ENCODE results near the gene STX2.
"Not testable (repeated sequence)": the region's sequence is repeated elsewhere in the genome, so short reads cannot be mapped to it uniquely, and the experiment has no call there.

STX2 gene

DNA sequence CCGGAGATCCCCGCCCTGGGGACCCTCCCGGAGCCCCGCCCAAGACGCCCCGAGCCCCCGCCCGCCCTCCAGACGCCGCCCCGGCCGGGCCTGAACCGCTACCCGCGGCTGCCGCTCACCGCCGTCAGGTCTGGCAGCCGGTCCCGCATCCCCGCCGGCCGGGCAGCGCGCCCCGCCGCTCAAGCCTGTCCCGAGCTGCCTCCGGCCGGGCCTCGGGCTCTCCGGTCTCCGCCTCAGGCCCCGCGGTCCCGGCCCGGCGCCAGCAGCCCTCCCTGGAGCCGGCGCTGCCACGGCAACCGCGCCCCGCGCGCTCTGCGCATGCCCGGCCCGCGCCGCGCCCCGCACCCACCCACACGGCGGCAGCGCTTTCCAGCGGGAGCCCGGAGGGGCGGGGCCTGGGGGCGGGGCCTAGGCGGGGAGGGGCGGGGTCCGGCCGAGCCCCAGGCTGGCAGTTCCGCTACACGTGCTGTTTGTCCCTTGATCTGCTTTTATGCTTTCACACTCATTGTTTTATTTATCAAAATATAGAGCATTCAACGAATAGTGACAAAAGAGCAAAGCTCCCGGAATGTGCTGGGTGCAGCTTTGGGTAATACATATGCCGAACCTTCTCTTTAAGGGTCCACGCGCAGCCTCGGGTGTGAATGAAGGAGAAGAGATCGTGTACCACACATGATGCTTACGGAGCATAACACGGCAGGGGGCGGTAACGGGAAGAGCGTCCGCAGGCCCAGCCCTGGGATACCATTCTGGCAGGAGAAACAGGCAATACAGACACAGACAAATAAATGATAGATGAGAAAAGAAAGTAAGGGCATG, at the start of gene STX2:
STX2 (minus strand) TSS at position 300 of the 819 bp plus-strand sequence; CDS start at position 149, 151 bp downstream.
- DNase-seq (ENCODE audit: low spot score): peak; percentile 98

DNA sequence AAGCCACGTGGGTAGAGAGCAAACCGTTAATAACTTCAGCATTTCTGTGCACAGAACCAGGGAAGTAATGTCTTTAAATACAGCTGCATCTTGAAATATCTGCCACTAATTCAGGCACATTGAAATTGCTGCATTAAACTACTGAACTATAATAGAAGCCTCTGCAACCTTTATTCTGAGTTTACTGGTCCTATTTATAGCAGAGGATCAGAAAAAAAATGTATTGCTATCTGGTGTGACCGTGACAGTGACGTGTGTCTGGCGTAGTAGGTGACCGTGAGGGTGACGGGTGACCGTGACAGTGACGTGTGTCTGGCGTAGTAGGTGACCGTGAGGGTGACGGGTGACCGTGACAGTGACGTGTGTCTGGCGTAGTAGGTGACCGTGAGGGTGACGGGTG, 48.1 kb upstream of the STX2 start:
- DNase-seq (ENCODE audit: low spot score): not testable (repeated sequence)

GRCh38 chr12:130881548-130881947, 42.5 kb upstream of the STX2 start:
- no peak for DNase-seq (ENCODE audit: low spot score)

DNA sequence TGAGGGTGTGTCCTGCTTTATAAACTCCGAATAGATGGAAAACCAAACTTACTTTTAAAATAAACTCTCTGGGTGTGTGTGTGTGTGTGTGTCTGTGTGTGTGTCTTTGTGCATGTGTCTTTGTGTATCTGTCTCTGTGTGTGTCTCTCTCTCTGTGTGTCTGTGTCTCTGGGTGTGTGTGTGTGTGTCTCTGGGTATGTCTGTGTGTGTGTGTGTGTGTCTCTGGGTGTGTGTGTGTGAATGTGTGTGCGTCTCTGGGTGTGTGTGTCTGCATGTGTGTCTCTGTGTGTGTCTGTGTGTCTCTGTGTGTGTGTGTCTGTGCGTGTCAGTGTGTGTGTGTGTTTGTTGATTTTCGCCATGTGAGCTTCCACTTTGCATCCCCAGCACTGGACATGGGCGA, 42.0 kb upstream of the STX2 start:
- no peak for DNase-seq (ENCODE audit: low spot score)

GRCh38 chr12:130880411-130880885, 41.4 kb upstream of the STX2 start:
- DNase-seq (ENCODE audit: low spot score): peak; percentile 8

GRCh38 chr12:130879781-130880389, 40.8 kb upstream of the STX2 start:
- peak; percentile 8 for DNase-seq (ENCODE audit: low spot score)

DNA sequence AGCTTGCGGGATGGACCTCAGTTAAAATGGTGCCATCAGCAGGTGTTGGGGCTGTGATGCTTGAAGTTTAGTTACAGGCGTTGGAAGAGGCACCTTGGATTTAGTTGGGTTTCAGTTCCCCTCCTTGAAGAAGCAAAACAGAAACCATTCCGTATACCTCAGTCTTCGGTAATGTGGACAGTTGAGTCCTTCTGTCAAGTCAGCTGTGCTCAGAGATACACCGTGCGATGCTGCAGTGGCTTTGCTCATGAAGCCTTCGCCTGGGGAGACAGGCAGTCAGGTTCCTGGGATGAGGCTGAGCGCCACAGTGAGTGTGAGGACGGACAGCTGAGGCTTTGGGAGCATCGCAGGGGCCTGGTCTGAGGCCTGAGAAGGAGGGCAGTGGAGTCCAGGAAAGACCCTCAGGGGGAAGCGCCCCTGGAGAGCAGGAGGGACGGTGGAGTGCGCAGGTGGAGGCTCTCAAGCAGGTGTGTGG, 40.2 kb upstream of the STX2 start:
- DNase-seq (ENCODE audit: low spot score): no peak

DNA sequence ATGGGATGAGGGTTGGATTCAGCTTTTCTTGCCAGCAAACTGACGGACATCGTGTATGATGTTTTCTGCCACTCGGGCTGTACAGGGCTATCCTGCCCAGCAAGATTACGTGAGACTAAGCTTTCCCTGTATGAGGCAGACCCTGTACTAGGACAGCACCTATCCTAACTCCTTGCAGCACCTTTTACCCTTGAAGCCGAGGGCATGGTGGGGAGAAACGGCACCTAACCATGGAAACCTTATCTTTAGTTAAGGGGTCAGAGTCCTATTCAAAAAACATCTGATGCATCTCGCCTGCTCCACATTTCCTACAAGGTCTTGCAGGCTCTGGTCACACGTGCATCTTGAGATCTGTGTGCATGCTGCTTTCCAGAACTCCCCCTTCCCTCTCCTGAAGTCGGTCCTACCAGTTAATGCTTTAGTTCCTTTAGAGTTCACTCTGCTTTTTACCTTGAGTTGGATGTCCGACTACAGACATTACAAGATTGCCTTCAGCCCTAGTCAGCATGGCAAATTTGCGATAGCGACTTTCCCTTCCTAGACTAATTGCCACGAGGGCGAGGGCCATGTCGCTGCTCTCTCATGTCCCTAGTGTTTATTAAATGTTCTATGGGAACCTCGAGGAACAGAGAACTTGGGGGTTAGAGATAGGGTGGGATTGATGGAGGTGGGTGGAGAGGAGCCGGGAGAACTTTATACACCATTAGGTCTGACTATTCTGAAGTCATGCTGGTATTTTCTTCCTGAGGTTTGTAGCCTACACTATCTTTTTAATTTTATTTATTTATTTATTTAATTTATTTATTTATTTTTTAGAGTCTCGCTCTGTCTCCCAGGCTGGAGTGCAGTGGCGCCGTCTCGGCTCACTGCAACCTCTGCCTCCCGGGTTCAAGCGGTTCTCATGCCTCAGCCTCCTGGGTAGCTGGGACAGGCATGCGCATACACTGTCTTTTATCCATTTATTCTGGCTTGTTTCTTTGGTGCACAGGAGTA, 39.4 kb upstream of the STX2 start:
- DNase-seq (ENCODE audit: low spot score): no peak

DNA sequence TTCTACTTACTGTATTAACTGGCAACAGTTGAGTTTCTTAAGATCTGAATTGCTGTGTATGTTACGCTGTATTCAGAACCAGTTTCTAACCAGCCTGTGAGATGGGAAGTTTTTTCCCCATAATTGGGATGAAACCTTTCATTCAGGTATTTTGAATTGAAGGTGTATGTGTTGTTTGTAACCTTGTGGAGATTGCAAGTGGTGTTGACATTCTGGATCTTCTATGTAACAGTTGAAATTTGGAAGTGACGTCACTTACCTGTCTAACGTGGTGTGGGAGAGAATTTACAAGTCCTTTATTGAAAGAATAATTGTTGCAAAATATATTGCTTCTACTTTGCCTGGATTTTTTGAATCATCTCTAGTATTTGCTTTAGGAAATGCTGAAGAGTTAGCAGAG, 38.3 kb upstream of the STX2 start:
- no peak for DNase-seq (ENCODE audit: low spot score)

GRCh38 chr12:130876758-130877157, 37.7 kb upstream of the STX2 start:
- no peak for DNase-seq (ENCODE audit: low spot score)

- no peak for DNase-seq (ENCODE audit: low spot score)
These were observed 37.2 kb upstream of the STX2 start for GRCh38 chr12:130876297-130876696.

DNA sequence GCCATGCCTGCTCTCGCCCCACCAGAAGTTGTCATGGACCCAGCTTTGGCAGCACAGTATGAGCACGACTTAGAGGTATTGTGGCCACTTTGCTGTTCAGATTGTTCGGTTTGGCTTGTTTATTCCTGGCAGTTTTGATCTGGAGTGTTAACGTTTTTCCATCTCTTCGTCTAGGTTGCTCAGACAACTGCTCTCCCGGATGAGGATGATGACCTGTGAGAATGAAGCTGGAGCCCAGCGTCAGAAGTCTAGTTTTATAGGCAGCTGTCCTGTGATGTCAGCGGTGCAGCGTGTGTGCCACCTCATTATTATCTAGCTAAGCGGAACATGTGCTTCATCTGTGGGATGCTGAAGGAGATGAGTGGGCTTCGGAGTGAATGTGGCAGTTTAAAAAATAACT, 36.7 kb upstream of the STX2 start:
- DNase-seq (ENCODE audit: low spot score): not testable (repeated sequence)

- no peak for DNase-seq (ENCODE audit: low spot score)
These were observed 36.1 kb upstream of the STX2 start for GRCh38 chr12:130875193-130875592.

DNA sequence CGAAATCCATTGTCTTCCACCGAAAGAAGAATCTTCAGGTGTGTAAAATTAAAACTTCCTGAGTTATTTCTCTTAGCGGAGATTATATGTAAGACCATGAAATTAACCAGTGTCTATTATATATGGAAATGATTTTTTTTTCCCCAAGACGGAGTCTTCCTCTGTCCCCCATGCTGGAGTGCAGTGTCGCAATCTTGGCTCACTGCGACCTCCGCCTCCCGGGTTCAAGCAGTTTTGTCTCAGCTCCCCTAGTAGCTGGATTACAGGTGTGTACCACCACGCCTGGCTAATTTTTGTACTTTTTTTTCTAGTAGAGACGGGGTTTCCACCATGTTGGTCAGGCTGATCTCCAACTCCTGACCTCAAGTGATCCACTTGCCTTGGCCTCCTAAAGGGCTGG, 35.6 kb upstream of the STX2 start:
- DNase-seq (ENCODE audit: low spot score): no peak

- no peak for DNase-seq (ENCODE audit: low spot score)
These were observed 34.8 kb upstream of the STX2 start for GRCh38 chr12:130873825-130874224.

GRCh38 chr12:130873106-130873795, 34.2 kb upstream of the STX2 start:
- DNase-seq (ENCODE audit: low spot score): no peak

DNA sequence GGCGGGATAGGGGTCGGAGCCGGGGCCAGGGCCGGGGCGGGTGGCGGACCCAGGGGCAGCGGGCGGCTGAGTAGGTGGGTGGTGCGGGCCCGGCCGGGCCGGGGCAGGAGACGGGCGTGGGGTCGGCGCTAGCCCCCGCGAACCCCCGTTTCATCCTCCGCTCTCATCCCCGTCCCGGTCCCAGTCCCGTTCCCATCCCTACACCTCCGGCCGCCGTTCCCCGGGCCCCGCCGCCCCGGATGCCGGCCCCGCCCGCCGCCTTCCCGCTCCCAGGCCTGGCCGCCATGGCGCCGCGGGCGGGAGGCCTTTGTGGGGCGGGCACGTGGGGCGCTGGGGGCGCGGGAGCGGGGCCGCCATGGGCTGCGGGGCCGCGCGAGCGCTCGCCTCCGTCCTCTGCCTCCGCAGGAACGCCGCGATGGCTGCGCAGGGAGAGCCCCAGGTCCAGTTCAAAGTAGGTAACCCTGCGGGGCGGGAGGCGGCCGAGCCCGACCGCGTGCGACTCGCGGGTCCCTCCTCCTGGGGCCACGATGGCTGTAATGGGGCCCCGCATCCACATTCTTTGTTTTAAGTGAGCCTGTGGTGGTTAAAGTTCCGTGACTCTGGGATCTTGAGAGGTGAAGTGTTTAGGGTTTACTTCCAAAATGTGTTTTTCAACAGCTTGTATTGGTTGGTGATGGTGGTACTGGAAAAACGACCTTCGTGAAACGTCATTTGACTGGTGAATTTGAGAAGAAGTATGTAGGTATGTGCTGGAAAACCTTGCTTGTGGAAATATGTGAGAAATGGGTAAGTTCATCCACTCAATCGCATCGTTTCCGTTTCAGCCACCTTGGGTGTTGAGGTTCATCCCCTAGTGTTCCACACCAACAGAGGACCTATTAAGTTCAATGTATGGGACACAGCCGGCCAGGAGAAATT, 33.4 kb upstream of the STX2 start:
- peak; percentile 74 for DNase-seq (ENCODE audit: low spot score)

DNA sequence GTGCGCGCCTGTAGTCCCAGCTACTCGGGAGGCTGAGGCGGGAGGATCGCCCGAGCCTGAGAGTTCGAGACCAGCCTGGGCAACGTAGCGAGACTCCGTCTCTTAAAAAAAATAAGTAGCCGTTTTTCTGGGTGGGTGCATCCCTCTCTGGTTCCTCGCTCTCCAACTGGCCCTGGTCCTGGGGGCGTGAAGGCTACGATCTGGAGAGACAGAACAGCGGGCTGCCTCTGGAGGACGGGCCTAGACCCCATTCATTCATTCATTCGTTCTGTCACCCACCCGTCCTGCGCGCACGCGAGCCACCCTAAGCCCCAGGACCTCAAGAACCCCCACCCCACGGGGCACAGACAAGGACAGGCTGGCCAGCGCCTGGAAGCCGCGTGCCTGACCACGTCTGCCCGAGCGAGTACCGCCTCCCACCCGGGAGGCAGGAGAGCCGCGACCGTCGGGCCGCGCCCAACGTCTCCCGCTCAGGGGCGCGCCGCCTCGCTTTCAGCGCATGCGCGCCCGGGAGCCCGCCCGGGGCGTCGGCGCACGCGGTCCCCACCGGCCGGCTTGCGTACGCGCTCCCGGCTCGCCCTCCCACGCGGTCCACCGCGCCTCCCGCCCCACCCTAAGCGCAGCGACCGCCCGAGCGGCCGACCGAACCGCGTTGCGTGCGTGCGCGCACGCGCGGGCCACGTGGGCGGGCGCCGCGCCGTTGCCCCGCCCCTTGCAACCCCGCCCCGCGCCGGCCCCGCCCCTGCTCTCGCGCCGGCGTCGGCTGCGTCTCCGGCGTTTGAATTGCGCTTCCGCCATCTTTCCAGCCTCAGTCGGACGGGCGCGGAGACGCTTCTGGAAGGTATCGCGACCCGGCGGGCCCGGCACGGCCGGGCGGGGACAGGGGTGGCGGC, 32.5 kb upstream of the STX2 start, which contains the start of gene RAN:
RAN (plus strand) TSS at position 781 of the 893 bp plus-strand sequence. CDS start 528 bp downstream, outside the sequence.
- DNase-seq (ENCODE audit: low spot score): peak; percentile 100
